Mesenteric fat pad (tissue), 1 donor: ENCODE data around the gene SPAG7. TPM values are rescaled to one million over a fixed set of nuclear protein-coding genes. Genes with fewer than 3 reads are reported as not detected.
A peak's percentile ranks its signal among the peaks of the same experiment; 100 is the strongest.

Source experiments
- DNase-seq: peaks from one replicate; pipeline ENCODE4 v3.0.0-alpha.2; 2020; ENCODE audit warnings: low spot score
- total RNA-seq: library from RNA; stranded (reverse); fragmentation: NEBNext Ultra II Directional; extraction: Animal tissue kit (Norgen Biotek cat#: 25700); gene quantifications from one replicate; pipeline ENCODE4 v1.2.1, GENCODE V29; 2021
- donor health status: DM: yes; HTN: yes; CAD: no.

The SPAG7 gene
- total RNA-seq, 1 donor from 2014 or later: 55.5 TPM

GRCh38 chr17:4950746-4951204 lies 16.8 kb downstream of the SPAG7 start, which contains the start of gene ENO3:
TSS of gene ENO3 (plus strand) at chr17:4951119. CDS start at chr17:4951830, 711 bp downstream.
- DNase-seq: no peak

- no peak for DNase-seq
Measured at GRCh38 chr17:4950075-4950745, 17.4 kb downstream of the SPAG7 start.

GRCh38 chr17:4949321-4950074 lies 18.1 kb downstream of the SPAG7 start:
- peak; percentile 93 for DNase-seq

- DNase-seq: peak; percentile 94
Measured at GRCh38 chr17:4948931-4949320, 18.7 kb downstream of the SPAG7 start.

- peak; percentile 93 for DNase-seq
Measured at GRCh38 chr17:4948166-4948930, 19.3 kb downstream of the SPAG7 start, which contains the start of gene PFN1. TSS of gene PFN1 (minus strand) at chr17:4948530. CDS start at chr17:4948394, 136 bp downstream.

GRCh38 chr17:4947411-4948165 lies 20.0 kb downstream of the SPAG7 start:
- no peak for DNase-seq

- DNase-seq: no peak
Measured at GRCh38 chr17:4947010-4947410, 20.6 kb downstream of the SPAG7 start.

GRCh38 chr17:4946312-4946976 lies 21.2 kb downstream of the SPAG7 start:
- DNase-seq: no peak

- DNase-seq: no peak
Measured at GRCh38 chr17:4945944-4946280, 21.7 kb downstream of the SPAG7 start.

- no peak for DNase-seq
Measured at GRCh38 chr17:4945176-4945943, 22.3 kb downstream of the SPAG7 start.

GRCh38 chr17:4944554-4945175 lies 23.0 kb downstream of the SPAG7 start:
- no peak for DNase-seq

- no peak for DNase-seq
Measured at GRCh38 chr17:4944163-4944553, 23.5 kb downstream of the SPAG7 start.

- DNase-seq: no peak
Measured at GRCh38 chr17:4942760-4943508, 24.7 kb downstream of the SPAG7 start.

GRCh38 chr17:4941319-4941610 lies 26.4 kb downstream of the SPAG7 start:
- DNase-seq: no peak

- no peak for DNase-seq
Measured at GRCh38 chr17:4940555-4941318, 26.9 kb downstream of the SPAG7 start.

GRCh38 chr17:4939796-4940554 lies 27.6 kb downstream of the SPAG7 start, which contains the start of the genes RNF167 and SLC25A11:
TSS of gene RNF167 (plus strand) at chr17:4940268. CDS start at chr17:4940910, 642 bp downstream.
TSS of gene SLC25A11 (minus strand) at chr17:4940046. CDS start at chr17:4939910, 136 bp downstream.
- DNase-seq: peak; percentile 97

GRCh38 chr17:4939546-4939795 lies 28.1 kb downstream of the SPAG7 start:
- no peak for DNase-seq
